Neural crest cell (in vitro differentiated cells): ENCODE data around the gene SFN. TPM values are rescaled to one million over a fixed set of nuclear protein-coding genes. Genes with fewer than 3 reads are reported as not detected.
A peak's percentile ranks its signal among the peaks of the same experiment; 100 is the strongest.
"Not testable (repeated sequence)": the region's sequence is repeated elsewhere in the genome, so short reads cannot be mapped to it uniquely, and the experiment has no call there.

Experiments
- DNase-seq: peaks from one replicate; pipeline ENCODE4 v3.0.0; 2021; ENCODE audit warnings: low read depth, mixed read lengths, low spot score
- H3K27ac Mint-ChIP-seq: one replicate; pipeline ENCODE4 v1.8.0; 2021; ENCODE audit warnings: mild to moderate bottlenecking, mixed read lengths; ENCODE audit not compliant: unreplicated experiment
- H3K27me3 Mint-ChIP-seq: 2 replicates; pipeline ENCODE4 v1.8.0; 2021; ENCODE audit warnings: low read depth, mild to moderate bottlenecking, mixed read lengths
- H3K36me3 Mint-ChIP-seq: 2 replicates; pipeline ENCODE4 v1.8.0; 2021; ENCODE audit warnings: low read depth, mild to moderate bottlenecking, mixed read lengths
- H3K4me1 Mint-ChIP-seq: 2 replicates; pipeline ENCODE4 v1.8.0; 2021; ENCODE audit warnings: mixed read lengths
- H3K4me3 Mint-ChIP-seq: one replicate; pipeline ENCODE4 v1.8.0; 2021; ENCODE audit warnings: mild to moderate bottlenecking, mixed read lengths
- H3K9me3 Mint-ChIP-seq: 2 replicates; pipeline ENCODE4 v1.8.0; 2021; ENCODE audit warnings: mixed read lengths
- total RNA-seq: library from RNA; stranded (reverse); gene quantifications from 2 replicates; pipeline ENCODE4 v1.2.1, GENCODE V29; 2021
- TF ChIP-seq, protein P1 (sequence below): fragments of 200-600 bp; sonication (generic); conservative IDR thresholded peaks from 2 replicates; pipeline ENCODE4 v1.5.0; 2021; ENCODE audit warnings: antibody characterized with exemption, mild to moderate bottlenecking

SFN gene
- total RNA-seq, 1 donor from 2014 or later, result 0.30 TPM

DNA sequence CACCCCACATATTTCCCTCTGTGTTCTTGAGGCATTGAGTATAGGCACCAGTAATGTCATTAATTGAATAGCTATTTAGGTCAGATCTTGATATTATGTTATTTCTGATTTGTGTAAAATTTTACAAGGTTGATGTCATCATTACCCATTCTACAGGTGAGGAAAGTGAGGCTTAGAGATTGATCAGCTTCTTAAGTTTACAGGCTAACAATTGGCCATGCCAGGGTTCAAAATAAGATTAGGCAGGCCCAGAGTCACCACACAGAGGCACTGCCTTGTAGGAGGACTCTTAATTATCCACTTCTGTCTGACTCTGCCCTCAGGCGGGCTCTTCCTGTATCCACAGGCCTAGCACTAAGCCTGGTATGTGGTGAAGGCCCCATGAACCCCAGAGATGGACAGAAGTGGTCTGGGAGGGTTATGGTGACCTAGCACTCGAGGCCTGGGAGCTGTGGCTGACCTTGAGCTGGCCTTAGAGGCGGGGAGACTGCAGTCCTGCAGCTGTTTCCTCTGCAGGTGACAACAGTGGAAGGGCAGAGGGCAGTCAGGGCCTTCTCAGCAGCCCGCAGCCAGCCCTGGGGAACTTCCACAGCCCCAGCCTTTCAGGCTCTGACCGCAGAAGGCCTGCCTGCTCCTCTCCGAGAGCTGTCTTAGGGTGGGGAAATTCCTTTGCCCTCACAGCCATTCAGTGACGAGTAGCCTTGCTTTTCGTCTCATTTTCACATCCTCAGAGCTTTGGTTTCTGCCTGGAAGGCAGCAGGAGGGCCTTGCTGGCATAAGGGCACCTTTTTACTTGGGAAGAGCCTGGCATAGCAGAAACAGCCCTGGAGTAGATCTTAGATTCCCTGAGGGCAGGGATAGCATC is 24.2 kb upstream of the SFN start:
- DNase-seq, result no peak
- no peak overlapping the region for H3K4me3 Mint-ChIP-seq
- no peaks in the 10 kb centered on the region for H3K27me3 Mint-ChIP-seq
- TF ChIP-seq, protein P1, sequence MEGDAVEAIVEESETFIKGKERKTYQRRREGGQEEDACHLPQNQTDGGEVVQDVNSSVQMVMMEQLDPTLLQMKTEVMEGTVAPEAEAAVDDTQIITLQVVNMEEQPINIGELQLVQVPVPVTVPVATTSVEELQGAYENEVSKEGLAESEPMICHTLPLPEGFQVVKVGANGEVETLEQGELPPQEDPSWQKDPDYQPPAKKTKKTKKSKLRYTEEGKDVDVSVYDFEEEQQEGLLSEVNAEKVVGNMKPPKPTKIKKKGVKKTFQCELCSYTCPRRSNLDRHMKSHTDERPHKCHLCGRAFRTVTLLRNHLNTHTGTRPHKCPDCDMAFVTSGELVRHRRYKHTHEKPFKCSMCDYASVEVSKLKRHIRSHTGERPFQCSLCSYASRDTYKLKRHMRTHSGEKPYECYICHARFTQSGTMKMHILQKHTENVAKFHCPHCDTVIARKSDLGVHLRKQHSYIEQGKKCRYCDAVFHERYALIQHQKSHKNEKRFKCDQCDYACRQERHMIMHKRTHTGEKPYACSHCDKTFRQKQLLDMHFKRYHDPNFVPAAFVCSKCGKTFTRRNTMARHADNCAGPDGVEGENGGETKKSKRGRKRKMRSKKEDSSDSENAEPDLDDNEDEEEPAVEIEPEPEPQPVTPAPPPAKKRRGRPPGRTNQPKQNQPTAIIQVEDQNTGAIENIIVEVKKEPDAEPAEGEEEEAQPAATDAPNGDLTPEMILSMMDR, result no peak
- H3K9me3 Mint-ChIP-seq, result no peaks in the 10 kb centered on the region
- H3K4me1 Mint-ChIP-seq, result no peaks in the 10 kb centered on the region
- H3K36me3 Mint-ChIP-seq, result peaks cover 19% of the 10 kb centered on the region
- no peak overlapping the region for H3K27ac Mint-ChIP-seq

DNA sequence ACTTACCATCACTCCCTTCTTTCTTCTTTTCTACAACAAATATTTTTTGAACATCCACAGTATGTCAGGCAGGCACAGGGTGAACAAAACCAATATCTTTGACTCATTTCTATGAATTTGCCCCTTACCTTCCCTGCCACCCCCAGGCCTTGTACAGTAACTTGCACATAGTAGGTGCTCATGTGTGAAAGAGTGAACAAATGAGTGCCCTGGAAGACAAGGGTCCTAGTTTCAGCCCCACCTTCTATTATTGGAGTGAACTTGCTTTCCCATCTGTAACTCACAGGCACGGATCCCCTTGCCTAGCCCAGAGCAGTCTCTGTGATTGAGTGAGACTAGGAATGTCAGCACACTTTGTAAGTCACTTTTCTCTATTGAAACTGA is 23.6 kb upstream of the SFN start:
- Mint-ChIP-seq H3K4me1 (no peaks in the 10 kb centered on the region), H3K27me3 (no peaks in the 10 kb centered on the region), H3K27ac (no peak overlapping the region), H3K4me3 (no peak overlapping the region), H3K9me3 (no peaks in the 10 kb centered on the region), H3K36me3 (peaks cover 18% of the 10 kb centered on the region)
- DNase-seq, result no peak
- TF ChIP-seq, protein P1, result no peak

DNA sequence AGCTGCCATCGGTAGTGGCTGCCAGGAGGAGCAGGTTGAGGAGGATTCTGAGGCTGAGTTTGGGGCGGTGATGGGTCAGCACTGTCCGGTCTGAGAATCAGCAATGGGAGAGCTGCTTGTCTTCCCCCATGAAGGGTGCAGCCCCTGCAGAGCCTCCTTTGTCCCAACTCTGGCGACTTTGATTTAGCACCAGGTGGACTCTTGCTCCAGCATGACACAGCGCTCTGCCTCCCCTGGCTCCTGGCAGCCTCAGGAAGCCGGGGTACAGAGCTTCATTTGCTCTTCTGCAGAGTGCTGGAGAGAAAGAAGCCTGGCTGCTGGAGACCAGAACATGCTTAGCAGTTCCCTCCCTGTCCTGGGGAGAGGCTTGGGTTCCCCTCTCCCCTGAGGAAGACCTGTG is 23.2 kb upstream of the SFN start:
- H3K4me3 Mint-ChIP-seq, result no peak overlapping the region
- TF ChIP-seq, protein P1, result no peak
- H3K36me3 Mint-ChIP-seq, result peaks cover 14% of the 10 kb centered on the region
- no peaks in the 10 kb centered on the region for H3K27me3 Mint-ChIP-seq
- H3K9me3 Mint-ChIP-seq, result no peaks in the 10 kb centered on the region
- no peaks in the 10 kb centered on the region for H3K4me1 Mint-ChIP-seq
- no peak overlapping the region for H3K27ac Mint-ChIP-seq
- DNase-seq, result no peak

DNA sequence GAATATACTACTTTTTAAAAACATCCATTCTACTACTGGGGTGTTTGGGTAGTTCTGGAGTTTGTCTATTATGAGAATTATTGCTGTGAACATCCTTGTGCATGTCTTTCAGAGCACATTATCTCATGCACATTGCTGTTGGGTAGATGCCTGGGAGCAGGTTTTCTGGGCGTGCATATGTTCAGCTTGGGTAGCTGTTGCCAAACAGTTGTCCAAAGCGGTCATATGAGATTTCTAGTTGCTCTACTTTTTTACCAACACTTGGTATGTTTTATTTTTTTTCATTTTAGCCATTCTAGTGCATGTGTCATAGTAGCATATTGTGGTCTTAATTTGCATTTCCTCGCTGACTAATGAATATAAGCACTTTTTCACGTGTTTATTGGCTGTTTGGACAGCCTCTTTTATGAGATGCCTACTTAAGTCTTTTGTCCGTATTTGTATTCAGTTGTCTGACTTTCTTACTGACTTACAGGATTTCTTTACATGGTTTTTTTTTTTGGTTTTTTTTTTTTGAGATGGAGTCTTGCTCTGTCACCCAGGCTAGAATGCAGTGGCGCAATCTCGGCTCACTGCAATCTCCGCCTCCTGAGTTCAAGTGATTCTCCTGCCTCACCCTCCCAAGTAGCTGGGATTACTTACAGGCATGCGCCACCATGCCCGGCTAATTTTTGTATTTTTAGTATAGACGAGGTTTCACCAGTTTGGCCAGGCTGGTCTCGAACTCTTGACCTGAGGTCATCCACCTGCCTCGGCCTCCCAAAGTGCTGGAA is 18.3 kb upstream of the SFN start:
- H3K36me3 Mint-ChIP-seq, result peaks cover 4% of the 10 kb centered on the region
- H3K27ac Mint-ChIP-seq, result no peak overlapping the region
- H3K27me3 Mint-ChIP-seq, result no peaks in the 10 kb centered on the region
- no peaks in the 10 kb centered on the region for H3K4me1 Mint-ChIP-seq
- TF ChIP-seq, protein P1, result no peak
- no peak overlapping the region for H3K4me3 Mint-ChIP-seq
- no peak for DNase-seq
- H3K9me3 Mint-ChIP-seq, result no peaks in the 10 kb centered on the region

DNA sequence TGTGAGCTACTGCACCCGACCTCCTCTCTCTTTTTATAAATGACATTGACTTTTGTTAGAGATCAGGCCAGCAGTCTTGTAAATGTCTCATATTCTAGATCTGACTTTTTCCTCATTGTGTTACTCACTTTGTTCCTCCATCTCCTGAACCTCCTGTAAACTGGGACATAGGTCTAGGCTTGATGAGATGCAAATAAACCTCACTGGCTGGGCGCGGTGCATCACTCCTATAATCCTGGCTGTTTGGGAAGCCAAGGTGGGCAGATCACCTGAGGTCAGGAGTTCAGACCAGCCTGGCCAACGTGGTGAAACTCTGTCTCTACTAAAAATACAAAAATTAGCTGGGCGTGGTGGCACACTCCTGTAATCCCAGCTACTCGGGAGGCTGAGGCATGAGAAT is 15.1 kb upstream of the SFN start:
- not testable (repeated sequence) for DNase-seq, H3K36me3 Mint-ChIP-seq, H3K27me3 Mint-ChIP-seq, H3K4me1 Mint-ChIP-seq, H3K4me3 Mint-ChIP-seq, H3K9me3 Mint-ChIP-seq
- H3K27ac Mint-ChIP-seq, result peak overlapping the region; percentile 57

DNA sequence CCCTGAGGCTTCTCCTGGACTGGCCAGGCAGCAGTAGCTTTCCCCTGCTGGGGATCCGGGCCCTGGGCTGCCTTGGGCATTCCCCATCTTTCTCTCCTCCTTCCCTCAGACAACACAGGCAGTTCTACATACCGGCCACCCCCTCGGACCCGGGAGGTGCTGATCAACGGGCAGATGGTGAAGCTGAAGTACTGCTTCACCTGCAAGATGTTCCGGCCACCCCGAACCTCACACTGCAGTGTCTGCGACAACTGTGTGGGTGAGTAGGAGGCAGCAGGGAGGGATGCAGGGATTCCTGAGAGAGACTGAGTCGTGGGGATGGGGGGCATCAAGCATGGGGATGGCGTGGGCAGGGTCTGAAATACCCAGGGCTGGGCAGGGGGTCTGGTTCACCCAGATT is 14.4 kb upstream of the SFN start:
- H3K4me3 Mint-ChIP-seq, result no peak overlapping the region
- peak overlapping the region; percentile 43 for H3K27ac Mint-ChIP-seq
- H3K4me1 Mint-ChIP-seq, result no peaks in the 10 kb centered on the region
- no peaks in the 10 kb centered on the region for H3K27me3 Mint-ChIP-seq
- TF ChIP-seq, protein P1, result no peak
- H3K36me3 Mint-ChIP-seq, result peaks cover 12% of the 10 kb centered on the region
- no peaks in the 10 kb centered on the region for H3K9me3 Mint-ChIP-seq
- DNase-seq, result no peak
